Endothelial cell of umbilical vein (primary cell): ENCODE data around the gene CHIT1. TPM values are rescaled to one million over a fixed set of nuclear protein-coding genes. Genes with fewer than 3 reads are reported as not detected.

ENCODE experiments used
- BruUV-seq: library from RNA; stranded (reverse); fragments of 400-500 nt; replicated peaks from 2 replicates; lab custom pipeline; 2021; lab: Mats Ljungman, UMichigan
- CTCF ChIA-PET: fragments of 300-600, 350-600 bp; sonication (Branson Sonifier 250); formaldehyde crosslinking; loops from one replicate; lab custom pipeline; 2021; ENCODE audit warnings: antibody characterized with exemption, inconsistent platforms; lab: Charles Lee
- POLR2A ChIA-PET: fragments of 300-600, 350-600 bp; sonication (Branson Sonifier 250); formaldehyde crosslinking; loops from one replicate; lab custom pipeline; 2021; ENCODE audit warnings: antibody characterized with exemption, inconsistent platforms; lab: Charles Lee
- DNase-seq: peaks from one replicate; pipeline ENCODE4 v3.0.0-alpha.2; 2011; ENCODE audit warnings: low read depth, low spot score
- FAIRE-seq: peaks from 2 replicates; lab custom pipeline; 2011; peaks lifted over from hg19 to GRCh38; lab: Jason Lieb, UNC
- H2AFZ ChIP-seq: 2 replicates; pipeline ENCODE4 v1.6.0; 2012; ENCODE audit warnings: low read depth, low read length, control low read depth, inconsistent platforms
- H3K27ac ChIP-seq: 2 replicates; pipeline ENCODE4 v1.5.1; 2011; ENCODE audit warnings: low read depth, mild to moderate bottlenecking, control low read depth, low read length, moderate library complexity; ENCODE audit not compliant: insufficient read depth
- H3K27me3 ChIP-seq, 2 experiments: 2 replicates each; pipeline versions ENCODE4 v1.6.0 to v1.6.1; 2011; ENCODE audit warnings: low read length in 2 of 2, mixed read lengths in 1 of 2; ENCODE audit not compliant: control insufficient read depth in 2 of 2, insufficient read depth in 2 of 2
- H3K36me3 ChIP-seq, 2 experiments: 2 replicates in 1 of 2; 3 replicates in 1 of 2; pipeline ENCODE4 v1.5.1; 2011; ENCODE audit warnings: low read length in 2 of 2, mild to moderate bottlenecking in 1 of 2, moderate library complexity in 1 of 2; ENCODE audit not compliant: control insufficient read depth in 2 of 2, insufficient read depth in 2 of 2; ENCODE audit errors: extremely low read depth in 1 of 2
- H3K4me1 ChIP-seq: 3 replicates; pipeline ENCODE4 v1.5.1; 2011; ENCODE audit warnings: mild to moderate bottlenecking, low read length; ENCODE audit not compliant: control insufficient read depth, insufficient read depth; ENCODE audit errors: extremely low read depth
- H3K4me2 ChIP-seq: 2 replicates; pipeline ENCODE4 v1.6.1; 2011; ENCODE audit warnings: low read length, control low read depth, mixed read lengths; ENCODE audit not compliant: insufficient read depth
- H3K4me3 ChIP-seq, 3 experiments: fragments of 200-600 bp in 1 of 3; sonication (generic), shearing (Covaris generic) in 1 of 3; replicated peaks in 1 of 3; 2 replicates each; pipeline ENCODE4 v1.5.1; 2011 to 2016; ENCODE audit warnings: control low read depth in 3 of 3, low read length in 3 of 3, mild to moderate bottlenecking in 2 of 3, inconsistent platforms in 1 of 3, low read depth in 1 of 3, moderate library complexity in 1 of 3; ENCODE audit not compliant: insufficient read depth in 1 of 3
- H3K79me2 ChIP-seq: 2 replicates; pipeline ENCODE4 v1.6.0; 2012; ENCODE audit warnings: low read length, inconsistent platforms; ENCODE audit not compliant: control insufficient read depth, insufficient read depth
- H3K9ac ChIP-seq: replicated peaks from 2 replicates; pipeline ENCODE3; 2011; ENCODE audit warnings: low read length, control low read depth; ENCODE audit not compliant: insufficient read depth; ENCODE audit errors: extremely low read depth
- H3K9me1 ChIP-seq: replicated peaks from 3 replicates; pipeline ENCODE4 v1.6.0; 2011; ENCODE audit warnings: mild to moderate bottlenecking, low read length; ENCODE audit not compliant: control insufficient read depth, insufficient read depth; ENCODE audit errors: extremely low read depth
- H3K9me3 ChIP-seq: replicated peaks from 2 replicates; pipeline ENCODE4 v1.5.1; 2012; ENCODE audit warnings: low read length, inconsistent platforms; ENCODE audit not compliant: control insufficient read depth, insufficient read depth
- H4K20me1 ChIP-seq: replicated peaks from 2 replicates; pipeline ENCODE3; 2011; ENCODE audit warnings: mild to moderate bottlenecking, low read length; ENCODE audit not compliant: control insufficient read depth, insufficient read depth; ENCODE audit errors: extremely low read depth
- CTCF ChIP-seq, 2 donors: IDR thresholded peaks; 1 replicate in 1 of 2; 2 replicates in 1 of 2; pipeline ENCODE4 v1.5.1; 2011; ENCODE audit warnings: low read length in 2 of 2, mild to moderate bottlenecking in 2 of 2, moderate library complexity in 2 of 2, control low read depth in 1 of 2, inconsistent platforms in 1 of 2, low read depth in 1 of 2; ENCODE audit not compliant: insufficient read depth in 1 of 2; ENCODE audit errors: extremely low read depth in 1 of 2
- EZH2 ChIP-seq: IDR thresholded peaks from 2 replicates; pipeline ENCODE4 v1.6.1; 2012; ENCODE audit warnings: borderline replicate concordance, low read depth, mild to moderate bottlenecking, moderate library complexity, low read length, inconsistent platforms; ENCODE audit not compliant: severe bottlenecking
- FOS ChIP-seq: IDR thresholded peaks from 2 replicates; pipeline ENCODE4 v1.6.1; 2011; ENCODE audit warnings: mild to moderate bottlenecking, low read length, moderate library complexity, borderline replicate concordance; ENCODE audit not compliant: insufficient read depth
- GATA2 ChIP-seq: IDR thresholded peaks from 2 replicates; pipeline ENCODE4 v1.7.0; 2011; ENCODE audit warnings: low read depth, mild to moderate bottlenecking, moderate library complexity, mixed read lengths, low read length; ENCODE audit not compliant: insufficient read length, insufficient read depth
- JUN ChIP-seq: IDR thresholded peaks from 2 replicates; pipeline ENCODE4 v1.6.1; 2011; ENCODE audit warnings: borderline replicate concordance, low read depth; ENCODE audit not compliant: insufficient read length, insufficient read depth
- MAX ChIP-seq: IDR thresholded peaks from 2 replicates; pipeline ENCODE4 v1.6.1; 2011; ENCODE audit not compliant: insufficient read depth, insufficient read length
- MYC ChIP-seq: IDR thresholded peaks from one replicate; pipeline ENCODE4 v1.6.1; 2011; ENCODE audit warnings: mild to moderate bottlenecking, low read depth, low read length
- POLR2A ChIP-seq: IDR thresholded peaks from 2 replicates; pipeline ENCODE4 v1.6.1; 2012; ENCODE audit warnings: low read depth, mild to moderate bottlenecking, control low read depth, low read length
- POLR2AphosphoS5 ChIP-seq: IDR thresholded peaks from 2 replicates; pipeline ENCODE4 v1.6.1; 2012; ENCODE audit warnings: low read depth, mild to moderate bottlenecking, control low read depth, low read length, moderate library complexity; ENCODE audit not compliant: insufficient read depth
- dilution Hi-C: fragments of 300-500 bp; cut with MboI; formaldehyde crosslinking; loops from one replicate; pipeline ENCODE4 v1.15.0; 2019; ENCODE audit warnings: low sequenced_read_pairs; ENCODE audit not compliant: extremely low pct_ligation_motif_present
- intact Hi-C: fragments of 100-400 bp; cut with micrococcal nuclease; formaldehyde crosslinking; loops from one replicate; pipeline ENCODE4 v1.10.0; 2022
- polyA plus RNA-seq, 4 experiments: library from polyadenylated mRNA; depleted of rRNA in 3 of 4; stranded (reverse) in 3 of 4; unstranded in 1 of 4; fragments of >200 nt; gene quantifications; 2 replicates each; pipeline versions ENCODE4 v1.2.1 to v1.2.3, GENCODE V29; 2011 to 2012; ENCODE audit warnings: missing spikeins in 1 of 4
- total RNA-seq: library from RNA; stranded (reverse); gene quantifications from 2 replicates; pipeline ENCODE4 v1.2.3, GENCODE V29; 2021

CHIT1 gene
- total and polyA plus RNA-seq, 2 donors (not counting 3 experiments of a cell fraction or from before 2014, with no cell fraction given), result not detected

- FAIRE-seq, result no peak
- peaks cover 15 to 17% of the 10 kb centered on the region in 2 experiments for H3K27me3 ChIP-seq
- ChIA-PET CTCF (interaction anchor here (1.2 kb wide), 1 partner anchor 9 kb away, joined by 4 read pairs; no protein-coding TSS in a partner anchor), POLR2A (no interaction called here)
- no peak for DNase-seq
- no peaks in the 10 kb centered on the region for H3K79me2 ChIP-seq
- H3K27ac ChIP-seq, result no peak overlapping the region
- intact Hi-C loops (no loop called here), dilution Hi-C loops (no loop called here)
- no peak overlapping the region for H3K4me2 ChIP-seq
- H3K9me1 ChIP-seq, result no peaks in the 10 kb centered on the region
- no peaks in the 10 kb centered on the region for H3K9me3 ChIP-seq
- H3K9ac ChIP-seq, result no peak overlapping the region
- H4K20me1 ChIP-seq, result no peaks in the 10 kb centered on the region
- no peaks in the 10 kb centered on the region for H3K36me3 ChIP-seq
- no TSS peak for BruUV-seq
- no peak overlapping the region for H3K4me3 ChIP-seq
- no peak overlapping the region for H2AFZ ChIP-seq
- no peaks in the 10 kb centered on the region for H3K4me1 ChIP-seq
- TF ChIP-seq MYC (no peak), POLR2A (no peak), POLR2AphosphoS5 (no peak), EZH2 (no peak), JUN (no peak), FOS (no peak), MAX (no peak), CTCF (IDR thresholded peaks at IDR 0.05; ENCODE audit: extremely low read depth in 1 of 2, insufficient read depth in 1 of 2, low read depth in 1 of 2, low read length in 2 of 2) (no peak), GATA2 (no peak)
Measured at GRCh38 chr1:203186091-203186445, 43.4 kb downstream of the CHIT1 start.
